Left colon (tissue), 2 donors: Measurements from ENCODE around the gene AKAP14. TPM values are rescaled to one million over a fixed set of nuclear protein-coding genes. Genes with fewer than 3 reads are reported as not detected.
"Not testable (repeated sequence)": the region's sequence is repeated elsewhere in the genome, so short reads cannot be mapped to it uniquely, and the experiment has no call there.

Experiments
- ATAC-seq: fragments of 200-7000 bp; cut with Tn5 transposase; one replicate; pipeline ENCODE4 v1.9.1; 2020; ENCODE audit warnings: mild to moderate bottlenecking, moderate library complexity
- DNase-seq, 2 donors: peaks; one replicate each; pipeline ENCODE4 v3.0.0-alpha.2; 2020
- intact Hi-C, 2 donors: fragments of 100-400 bp; cut with DNase I in 1 of 2; cut with micrococcal nuclease in 1 of 2; formaldehyde crosslinking; loops; one replicate each; pipeline versions ENCODE4 v1.11.2 to v1.14.0; 2022; cut with DNase I, micrococcal nuclease
- total RNA-seq, 2 donors: library from RNA; stranded (reverse); fragmentation: NEBNext Ultra II Directional; extraction: Animal tissue kit (Norgen Biotek cat#: 25700); gene quantifications; one replicate each; pipeline ENCODE4 v1.2.1, GENCODE V29; 2021
- donor health status: DM: no; HTN: no; CAD: no.
- donor health status: DM: yes; HTN: yes; CAD: no.

Gene AKAP14
- total RNA-seq, 2 donors from 2014 or later: not detected

GRCh38 chrX:119917877-119918276 lies 22.2 kb downstream of the AKAP14 start:
- DNase-seq (no peak), ATAC-seq (no peak)
- intact Hi-C loops: no loop called here

GRCh38 chrX:119919835-119920585 lies 24.3 kb downstream of the AKAP14 start:
- ATAC-seq (no peak), DNase-seq (no peak)
- intact Hi-C loops: no loop called here

GRCh38 chrX:119922391-119922790 lies 26.7 kb downstream of the AKAP14 start:
- intact Hi-C loops, DNase-seq, ATAC-seq: not testable (repeated sequence)

GRCh38 chrX:119935215-119935874 lies 39.7 kb downstream of the AKAP14 start:
- DNase-seq (no peak), ATAC-seq (no peak)
- intact Hi-C loops: no loop called here

GRCh38 chrX:119941336-119941735 lies 45.6 kb downstream of the AKAP14 start:
- DNase-seq (no peak), ATAC-seq (no peak)
- intact Hi-C loops: no loop called here

GRCh38 chrX:119942173-119942819 lies 46.6 kb downstream of the AKAP14 start:
- DNase-seq (no peak), ATAC-seq (no peak)
- intact Hi-C loops: no loop called here

GRCh38 chrX:119942831-119943184 lies 47.1 kb downstream of the AKAP14 start:
- DNase-seq (no peak), ATAC-seq (peak; percentile 37)
- intact Hi-C loops: no loop called here

GRCh38 chrX:119943185-119943988 lies 47.7 kb downstream of the AKAP14 start, which contains the start of gene NKAP:
NKAP (minus strand) TSS chrX:119943751; CDS start chrX:119943605, 146 bp downstream.
- intact Hi-C loops: no loop called here
- peak; percentile 89 for ATAC-seq

GRCh38 chrX:119945481-119945880 lies 49.8 kb downstream of the AKAP14 start:
- DNase-seq (no peak), ATAC-seq (no peak)
- intact Hi-C loops: no loop called here

More at GRCh38 chrX:119943185-119943988, 47.7 kb downstream of the AKAP14 start, which contains the start of gene NKAP:
- peak; percentile 72 to 77 for DNase-seq

- no peak for ATAC-seq
- intact Hi-C loops: no loop called here
- no peak for DNase-seq
These were observed 52.7 kb downstream of the AKAP14 start for GRCh38 chrX:119948381-119948780.

- intact Hi-C loops: no loop called here
- DNase-seq: no peak
- no peak for ATAC-seq
These were observed 58.7 kb downstream of the AKAP14 start for GRCh38 chrX:119954374-119954773.

GRCh38 chrX:119955807-119956570 lies 60.3 kb downstream of the AKAP14 start:
- DNase-seq, ATAC-seq, intact Hi-C loops: not testable (repeated sequence)

- intact Hi-C loops: no loop called here
- ATAC-seq (no peak), DNase-seq (no peak)
These were observed 64.9 kb downstream of the AKAP14 start for GRCh38 chrX:119960625-119961024.

GRCh38 chrX:119966837-119967236 lies 71.1 kb downstream of the AKAP14 start:
- DNase-seq, intact Hi-C loops, ATAC-seq: not testable (repeated sequence)
